Ovary (tissue), 9 donors: ENCODE results near the gene ARPC2. TPM values are rescaled to one million over a fixed set of nuclear protein-coding genes. Genes with fewer than 3 reads are reported as not detected.

Experiments
- DNase-seq, 5 donors: peaks; one replicate each; pipeline ENCODE4 v3.0.0-alpha.2; 2019 to 2020
- H3K27ac ChIP-seq, 2 donors: fragments of 200-600 bp; one replicate each; pipeline versions ENCODE4 v1.5.1 to v1.8.0; 2019 to 2022
- H3K27me3 ChIP-seq: fragments of 200-600 bp; one replicate; pipeline ENCODE4 v1.8.0; 2022
- H3K36me3 ChIP-seq: fragments of 200-600 bp; sonication (generic); one replicate; pipeline ENCODE4 v1.5.1; 2019
- H3K4me1 ChIP-seq: one replicate; pipeline ENCODE4 v1.8.1; 2013; ENCODE audit warnings: mild to moderate bottlenecking, moderate library complexity; ENCODE audit not compliant: insufficient read depth
- H3K4me3 ChIP-seq: fragments of 200-600 bp; sonication (generic); one replicate; pipeline ENCODE4 v1.5.1; 2017
- H3K9me3 ChIP-seq, 2 donors: fragments of 200-600 bp in 1 of 2; sonication (generic) in 1 of 2; one replicate each; pipeline versions ENCODE4 v1.5.1 to v1.8.1; 2013 to 2019; ENCODE audit warnings: mild to moderate bottlenecking in 1 of 2, moderate library complexity in 1 of 2
- EP300 ChIP-seq: sonication (generic); formaldehyde crosslinking; IDR thresholded peaks from one replicate; pipeline ENCODE4 v1.6.1; 2017; ENCODE audit warnings: antibody characterized with exemption
- POLR2A ChIP-seq: fragments of 450-650 bp; IDR thresholded peaks from one replicate; pipeline ENCODE4 v1.6.1; 2017; ENCODE audit warnings: antibody characterized with exemption, mild to moderate bottlenecking, moderate library complexity
- WGBS, 3 donors: extraction: QIAGEN DNeasy Blood & Tissue Kit in 1 of 3; methylation state at CpG; one replicate each; pipeline versions ENCODE4 v1.1.5 to v1.1.7; 2013 to 2017; 5-methylcytosine and 5-hydroxymethylcytosine counted together
- intact Hi-C, 4 donors: fragments of 100-400 bp; cut with DNase I; formaldehyde crosslinking; loops; one replicate each; pipeline versions ENCODE4 v1.11.0 to v1.15.1; 2022 to 2023
- polyA plus RNA-seq, 2 donors: library from polyadenylated mRNA; stranded (reverse); fragments of 200-250 nt in 1 of 2; fragments of 350-450 nt in 1 of 2; fragmentation: Illumina TruSeq in 1 of 2; extraction: RNeasy Lipid Tissue Mini Kit (QIAGEN cat#74804) in 1 of 2; gene quantifications; one replicate each; pipeline ENCODE4 v1.2.3, GENCODE V29; 2013 to 2014
- total RNA-seq, 7 donors: library from RNA; depleted of rRNA in 2 of 7; stranded (reverse); fragments of >200 nt in 2 of 7; fragmentation: NEBNext Ultra II Directional in 3 of 7; extraction: Animal tissue kit (Norgen Biotek cat#: 25700) in 3 of 7; gene quantifications; one replicate each; pipeline versions ENCODE4 v1.1.0 to v1.2.4, GENCODE V29; 2016 to 2023
- TF ChIP-seq, protein P1 (sequence below), 3 donors: fragments of 450-650 bp in 2 of 3; fragments of 200-600 bp in 1 of 3; IDR thresholded peaks; one replicate each; pipeline versions ENCODE4 v1.5.1 to v1.8.0; 2016 to 2022; ENCODE audit warnings: antibody characterized with exemption in 3 of 3, mild to moderate bottlenecking in 1 of 3
- donor health status: DM: no; HTN: no; CAD: no; lungs with moderate emphysema.
- donor health status: DM: no; HTN: no; CAD: no.
- donor health status: Bipolar disorder and iron deficiency.
- donor health status: DM: yes; HTN: yes; CAD: no.
- donor health status: DM: no; HTN: no; CAD: no.
- donor health status: DM: yes; HTN: yes; CAD: no.

ARPC2 gene
- total and polyA plus RNA-seq, 9 donors = 135 to 357 (median 170) TPM

DNA sequence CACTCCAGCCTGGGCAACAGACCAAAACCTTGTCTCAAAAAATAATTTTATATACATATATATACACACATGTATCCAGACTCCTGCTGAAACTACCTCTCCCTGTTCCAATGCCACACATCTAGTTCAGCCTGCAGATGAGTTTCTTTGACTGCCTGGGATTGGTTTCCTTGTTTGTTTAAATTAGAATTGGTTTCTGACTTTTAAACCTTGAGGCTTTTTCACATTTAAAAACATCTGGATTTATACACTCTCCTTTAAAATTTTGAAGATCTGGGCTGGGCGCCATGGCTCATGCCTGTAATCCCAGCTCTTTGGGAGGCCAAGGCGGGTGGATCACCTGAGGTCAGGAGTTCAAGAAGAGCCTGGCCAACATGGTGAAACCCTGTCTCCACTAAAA lies 28.5 kb upstream of the ARPC2 start:
- Histone ChIP-seq H3K9me3 (no peaks in the 10 kb centered on the region), H3K4me1 (no peaks in the 10 kb centered on the region), H3K27ac (no peak overlapping the region), H3K4me3 (no peak overlapping the region), H3K27me3 (no peaks in the 10 kb centered on the region), H3K36me3 (no peaks in the 10 kb centered on the region)
- WGBS, 3 donors = 83 to 89% (median 85%) methylated on average over 2 of the region's 2 CpGs
- DNase-seq = no peak
- intact Hi-C loops = loop anchor here in 2 of 4 donors (5.0 to 10.0 kb wide), 2 partner anchors 79 to 206 kb away; partner anchors contain the start of gene CTDSP1 (in 1 of the 2)
- TF ChIP-seq, protein P1, sequence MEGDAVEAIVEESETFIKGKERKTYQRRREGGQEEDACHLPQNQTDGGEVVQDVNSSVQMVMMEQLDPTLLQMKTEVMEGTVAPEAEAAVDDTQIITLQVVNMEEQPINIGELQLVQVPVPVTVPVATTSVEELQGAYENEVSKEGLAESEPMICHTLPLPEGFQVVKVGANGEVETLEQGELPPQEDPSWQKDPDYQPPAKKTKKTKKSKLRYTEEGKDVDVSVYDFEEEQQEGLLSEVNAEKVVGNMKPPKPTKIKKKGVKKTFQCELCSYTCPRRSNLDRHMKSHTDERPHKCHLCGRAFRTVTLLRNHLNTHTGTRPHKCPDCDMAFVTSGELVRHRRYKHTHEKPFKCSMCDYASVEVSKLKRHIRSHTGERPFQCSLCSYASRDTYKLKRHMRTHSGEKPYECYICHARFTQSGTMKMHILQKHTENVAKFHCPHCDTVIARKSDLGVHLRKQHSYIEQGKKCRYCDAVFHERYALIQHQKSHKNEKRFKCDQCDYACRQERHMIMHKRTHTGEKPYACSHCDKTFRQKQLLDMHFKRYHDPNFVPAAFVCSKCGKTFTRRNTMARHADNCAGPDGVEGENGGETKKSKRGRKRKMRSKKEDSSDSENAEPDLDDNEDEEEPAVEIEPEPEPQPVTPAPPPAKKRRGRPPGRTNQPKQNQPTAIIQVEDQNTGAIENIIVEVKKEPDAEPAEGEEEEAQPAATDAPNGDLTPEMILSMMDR (IDR thresholded peaks at IDR 0.05) = no peak
- TF ChIP-seq POLR2A (no peak), EP300 (no peak)

DNA sequence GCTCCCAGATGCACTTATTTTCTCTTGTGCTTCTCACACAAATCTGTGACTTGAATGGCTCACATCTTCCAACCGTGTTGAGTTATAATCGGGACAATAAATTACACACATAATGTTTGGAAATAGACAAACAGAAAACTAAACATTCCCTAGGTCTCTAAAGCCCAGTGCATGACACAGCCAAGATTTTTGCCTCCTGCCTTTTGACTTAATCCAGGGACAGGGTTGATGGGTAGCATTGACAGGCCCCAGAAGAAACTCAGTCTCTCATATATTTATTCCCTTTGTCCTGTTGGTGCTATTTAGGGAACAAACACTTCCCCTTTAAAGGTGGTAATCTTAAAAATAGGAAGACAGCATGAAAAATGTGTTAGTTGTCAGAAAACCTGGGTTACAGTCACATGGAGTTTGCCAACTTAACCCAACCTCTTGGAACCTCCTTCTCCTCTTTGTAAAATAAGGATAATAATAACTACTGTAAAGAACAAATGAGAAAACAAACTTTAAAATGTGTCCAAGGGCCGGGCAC lies 24.0 kb upstream of the ARPC2 start:
- DNase-seq = no peak
- H3K9me3 ChIP-seq = no peaks in the 10 kb centered on the region
- no peak overlapping the region for H3K27ac ChIP-seq
- no peaks in the 10 kb centered on the region for H3K4me1 ChIP-seq
- H3K36me3 ChIP-seq = no peaks in the 10 kb centered on the region
- H3K27me3 ChIP-seq = no peaks in the 10 kb centered on the region
- H3K4me3 ChIP-seq = no peak overlapping the region
- TF ChIP-seq, protein P1 (IDR thresholded peaks at IDR 0.05) = no peak
- TF ChIP-seq POLR2A (no peak), EP300 (no peak)
- 61 to 64% (median 62%) methylated on average over 3 of the region's 3 CpGs for WGBS, 3 donors
- intact Hi-C loops = no loop called here

DNA sequence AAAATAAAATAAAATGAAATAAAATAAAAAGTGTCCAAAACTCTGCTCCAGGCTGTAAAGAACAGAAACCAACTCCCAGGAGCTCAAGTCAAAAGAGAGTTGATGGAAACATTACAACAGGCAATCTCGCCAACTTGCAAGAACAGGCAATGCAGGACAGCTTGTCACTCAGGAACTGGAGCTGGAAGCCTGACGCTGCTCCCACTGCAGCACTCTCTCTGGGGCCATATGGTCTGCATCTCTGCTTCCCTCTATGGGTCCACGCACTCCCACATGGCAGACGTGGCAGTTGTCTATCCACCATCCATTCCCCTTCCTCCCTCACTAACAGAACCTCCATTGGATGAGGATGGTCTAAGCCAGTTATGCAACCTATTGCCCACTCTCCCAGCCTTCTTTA lies 23.3 kb upstream of the ARPC2 start:
- no peaks in the 10 kb centered on the region for H3K36me3 ChIP-seq
- no peaks in the 10 kb centered on the region for H3K4me1 ChIP-seq
- TF ChIP-seq, protein P1 (IDR thresholded peaks at IDR 0.05) = no peak
- no peak for TF ChIP-seq EP300
- no peak for TF ChIP-seq POLR2A
- H3K27me3 ChIP-seq = no peaks in the 10 kb centered on the region
- intact Hi-C loops = no loop called here
- H3K9me3 ChIP-seq = no peaks in the 10 kb centered on the region
- 77 to 83% (median 77%) methylated on average over 4 of the region's 4 CpGs for WGBS, 3 donors
- no peak for DNase-seq
- H3K27ac ChIP-seq = no peak overlapping the region
- H3K4me3 ChIP-seq = no peak overlapping the region

DNA sequence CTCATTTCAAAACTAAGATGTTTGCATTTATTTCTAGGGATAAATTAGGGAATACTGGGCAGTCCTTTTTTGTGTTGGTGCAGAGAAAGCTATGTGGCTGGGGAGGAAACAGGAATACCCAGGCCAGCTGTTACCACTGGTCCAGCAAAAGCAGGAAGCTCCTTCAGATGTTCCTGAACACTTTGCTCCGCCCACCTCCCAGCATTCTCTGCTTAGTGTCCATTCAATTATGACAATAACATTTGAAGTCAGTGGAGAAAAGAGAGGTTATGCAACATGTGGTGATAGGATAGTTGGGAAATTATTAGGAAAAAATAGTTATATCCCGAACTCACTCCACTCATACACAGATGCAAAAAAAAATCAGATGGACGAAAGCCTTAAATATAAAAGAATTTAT lies 22.1 kb upstream of the ARPC2 start:
- Histone ChIP-seq H3K4me1 (no peaks in the 10 kb centered on the region), H3K27me3 (no peaks in the 10 kb centered on the region), H3K27ac (no peak overlapping the region), H3K4me3 (no peak overlapping the region), H3K9me3 (no peaks in the 10 kb centered on the region), H3K36me3 (no peaks in the 10 kb centered on the region)
- no peak for TF ChIP-seq EP300
- TF ChIP-seq POLR2A = no peak
- TF ChIP-seq, protein P1 (IDR thresholded peaks at IDR 0.05) = no peak
- WGBS, 3 donors = 90 to 91% (median 90%) methylated on average over 3 of the region's 3 CpGs
- intact Hi-C loops = no loop called here
- no peak for DNase-seq
